ENCODE results near the gene ARHGAP9. TPM values are rescaled to one million over a fixed set of nuclear protein-coding genes. Genes with fewer than 3 reads are reported as not detected.
"Not testable (repeated sequence)": the region's sequence is repeated elsewhere in the genome, so short reads cannot be mapped to it uniquely, and the experiment has no call there.

ARHGAP9 gene
- total RNA-seq, 4 donors from 2014 or later = 5.4 to 7.4 (median 5.9) TPM

GRCh38 chr12:57448669-57449068 lies 31.0 kb downstream of the ARHGAP9 start:
- no peak for DNase-seq (ENCODE audit: low spot score in 2 of 2)
- 83% methylated on average over 2 of the region's 2 CpGs for WGBS
- no peak overlapping the region for H3K4me3 ChIP-seq
- H3K27ac ChIP-seq = no peak overlapping the region
- no peaks in the 10 kb centered on the region for H3K4me1 ChIP-seq
- H3K9me3 ChIP-seq = no peaks in the 10 kb centered on the region
- TF ChIP-seq POLR2AphosphoS5 (IDR thresholded peaks at IDR 0.05) (no peak), EP300 (IDR thresholded peaks at IDR 0.05) (no peak), POLR2A (IDR thresholded peaks at IDR 0.05) (no peak), CTCF (IDR thresholded peaks at IDR 0.05) (no peak)
- no peaks in the 10 kb centered on the region for H3K27me3 ChIP-seq
- no peaks in the 10 kb centered on the region for H3K36me3 ChIP-seq

GRCh38 chr12:57446292-57446960 lies 33.2 kb downstream of the ARHGAP9 start:
- no peaks in the 10 kb centered on the region for H3K9me3 ChIP-seq
- no peaks in the 10 kb centered on the region for H3K27me3 ChIP-seq
- H3K4me1 ChIP-seq = no peaks in the 10 kb centered on the region
- DNase-seq (ENCODE audit: low spot score in 2 of 2) = no peak
- no peaks in the 10 kb centered on the region for H3K36me3 ChIP-seq
- no peak overlapping the region for H3K4me3 ChIP-seq
- TF ChIP-seq POLR2A (IDR thresholded peaks at IDR 0.05) = no peak
- 98% methylated on average over 6 of the region's 6 CpGs for WGBS
- no peak overlapping the region for H3K27ac ChIP-seq

DNA sequence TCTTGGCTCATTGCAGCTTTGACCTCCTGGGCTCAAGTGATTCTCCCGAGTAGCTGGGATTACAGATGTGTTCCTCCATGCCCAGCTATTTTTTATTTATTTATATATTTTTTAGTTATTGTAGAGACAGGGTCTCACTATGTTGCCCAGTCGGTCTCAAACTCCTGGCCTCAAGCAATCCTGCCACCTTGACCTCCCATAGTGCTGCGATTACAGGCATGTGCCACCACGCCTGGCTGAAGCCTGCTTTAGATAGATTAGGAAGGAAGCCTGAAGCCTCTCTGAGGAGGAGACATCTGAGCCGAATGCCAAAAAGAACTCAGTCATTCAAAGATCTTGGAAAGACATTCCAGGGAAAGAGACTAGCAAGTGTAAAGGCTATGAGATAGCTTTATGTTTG lies 34.9 kb downstream of the ARHGAP9 start:
- Histone ChIP-seq H3K9me3 (no peaks in the 10 kb centered on the region), H3K27ac (no peak overlapping the region), H3K4me1 (no peaks in the 10 kb centered on the region), H3K4me3 (no peak overlapping the region), H3K27me3 (no peaks in the 10 kb centered on the region), H3K36me3 (no peaks in the 10 kb centered on the region)
- no peak for DNase-seq (ENCODE audit: low spot score in 2 of 2)
- TF ChIP-seq CTCF (IDR thresholded peaks at IDR 0.05) = no peak
- TF ChIP-seq POLR2AphosphoS5 (IDR thresholded peaks at IDR 0.05) = no peak
- no peak for TF ChIP-seq EP300 (IDR thresholded peaks at IDR 0.05)
- TF ChIP-seq POLR2A (IDR thresholded peaks at IDR 0.05) = no peak
- WGBS = 65% methylated on average over 5 of the region's 5 CpGs

DNA sequence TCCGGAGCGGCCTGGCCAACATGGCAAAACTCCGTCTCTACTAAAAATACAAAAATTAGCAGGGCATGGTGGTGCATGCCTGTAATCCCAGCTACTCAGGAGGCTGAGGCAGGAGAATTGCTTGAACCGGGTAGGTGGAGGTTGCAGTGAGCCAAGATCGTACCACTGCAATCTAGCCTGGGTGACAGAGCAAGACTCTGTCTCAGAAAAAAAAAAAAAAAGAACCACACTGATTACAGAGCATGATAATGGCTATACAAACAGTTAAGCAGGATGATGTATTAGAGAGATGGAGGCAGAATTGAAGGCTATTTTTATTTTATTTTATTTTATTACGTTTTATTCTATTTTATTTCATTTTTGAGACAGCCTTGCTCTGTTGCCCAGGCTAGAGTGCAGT lies 35.3 kb downstream of the ARHGAP9 start:
- not testable (repeated sequence) for H3K27ac ChIP-seq; H3K4me3 ChIP-seq; H3K27me3 ChIP-seq; DNase-seq (ENCODE audit: low spot score in 2 of 2); H3K36me3 ChIP-seq; H3K9me3 ChIP-seq; H3K4me1 ChIP-seq
- WGBS = 80% methylated on average over 6 of the region's 6 CpGs

DNA sequence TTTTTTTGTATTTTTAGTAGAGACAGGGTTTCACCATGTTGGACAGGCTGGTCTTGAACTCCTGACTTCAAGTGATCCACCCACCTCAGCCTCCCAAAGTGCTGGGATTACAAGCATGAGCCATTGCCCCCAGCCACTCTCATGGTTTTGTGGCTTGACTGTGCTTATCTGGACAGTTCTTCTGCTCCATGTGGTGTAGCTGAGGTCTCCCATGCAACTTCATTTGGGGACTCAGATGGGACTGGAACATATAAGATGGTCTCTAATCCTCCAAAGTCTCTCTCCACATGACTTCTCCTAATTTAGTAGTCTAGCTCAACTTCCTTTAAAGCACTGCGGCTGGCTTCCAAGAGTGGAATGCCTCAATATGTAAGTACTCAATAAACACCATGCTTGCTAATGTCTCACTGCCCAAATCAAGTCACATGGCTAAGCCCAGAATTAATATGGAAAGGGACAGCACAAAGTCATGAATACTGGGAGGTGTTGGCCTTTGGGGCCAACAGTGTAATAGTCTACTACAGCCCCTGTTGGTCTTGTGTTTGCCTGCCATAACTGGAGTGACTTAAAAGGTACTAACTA lies 37.7 kb downstream of the ARHGAP9 start:
- no peaks in the 10 kb centered on the region for H3K4me1 ChIP-seq
- H3K9me3 ChIP-seq = no peaks in the 10 kb centered on the region
- no peaks in the 10 kb centered on the region for H3K27me3 ChIP-seq
- DNase-seq (ENCODE audit: low spot score in 2 of 2) = no peak
- WGBS = 25% methylated on average over 1 of the region's 1 CpG
- TF ChIP-seq EP300 (IDR thresholded peaks at IDR 0.05) (no peak), POLR2AphosphoS5 (IDR thresholded peaks at IDR 0.05) (no peak)
- no peak overlapping the region for H3K27ac ChIP-seq
- no peak overlapping the region for H3K4me3 ChIP-seq
- H3K36me3 ChIP-seq = no peaks in the 10 kb centered on the region

GRCh38 chr12:57441393-57441792 lies 38.3 kb downstream of the ARHGAP9 start:
- H3K4me3 ChIP-seq; H3K36me3 ChIP-seq; H3K27ac ChIP-seq; H3K4me1 ChIP-seq; H3K27me3 ChIP-seq; DNase-seq (ENCODE audit: low spot score in 2 of 2); H3K9me3 ChIP-seq: not testable (repeated sequence)
- WGBS = 86% methylated on average over 2 of the region's 2 CpGs

- 77% methylated on average over 4 of the region's 4 CpGs for WGBS
- H3K4me3 ChIP-seq = no peak overlapping the region
- TF ChIP-seq POLR2A (IDR thresholded peaks at IDR 0.05) (no peak), EP300 (IDR thresholded peaks at IDR 0.05) (no peak), CTCF (IDR thresholded peaks at IDR 0.05) (no peak), POLR2AphosphoS5 (IDR thresholded peaks at IDR 0.05) (no peak)
- no peak for DNase-seq (ENCODE audit: low spot score in 2 of 2)
- no peaks in the 10 kb centered on the region for H3K36me3 ChIP-seq
- no peaks in the 10 kb centered on the region for H3K27me3 ChIP-seq
- H3K9me3 ChIP-seq = no peaks in the 10 kb centered on the region
- H3K4me1 ChIP-seq = no peaks in the 10 kb centered on the region
- H3K27ac ChIP-seq = no peak overlapping the region
Measured at GRCh38 chr12:57439762-57440266, 39.9 kb downstream of the ARHGAP9 start.

All from suprapubic skin (tissue), 4 donors.